Right cardiac atrium (tissue), 5 donors: ENCODE results near the gene CDH22. TPM values are rescaled to one million over a fixed set of nuclear protein-coding genes. Genes with fewer than 3 reads are reported as not detected.

Experiments used
- ATAC-seq, 2 donors: fragments of 200-7000 bp; cut with Tn5 transposase; one replicate each; pipeline versions ENCODE4 v1.8.0 to v1.9.1; 2020; ENCODE audit warnings: moderate library complexity in 2 of 2, mild to moderate bottlenecking in 1 of 2
- DNase-seq, 3 donors: peaks; one replicate each; pipeline ENCODE4 v3.0.0-alpha.2; 2020
- H3K27ac ChIP-seq: one replicate; pipeline ENCODE4 v1.5.1; 2013; ENCODE audit warnings: mild to moderate bottlenecking, low read length, control low read depth, moderate library complexity
- H3K27me3 ChIP-seq: one replicate; pipeline ENCODE4 v1.6.1; 2013; ENCODE audit not compliant: control insufficient read depth, insufficient read depth
- H3K4me1 ChIP-seq: one replicate; pipeline ENCODE4 v1.6.1; 2013; ENCODE audit warnings: low read length; ENCODE audit not compliant: control insufficient read depth, insufficient read depth
- H3K4me3 ChIP-seq: one replicate; pipeline ENCODE4 v1.5.1; 2013; ENCODE audit warnings: low read length, control low read depth
- H3K9me3 ChIP-seq: one replicate; pipeline ENCODE4 v1.6.1; 2013; ENCODE audit warnings: low read length; ENCODE audit not compliant: control insufficient read depth
- WGBS: extraction: QIAGEN DNeasy Blood & Tissue Kit; methylation state at CpG from one replicate; pipeline ENCODE4 v1.1.7; 2013; 5-methylcytosine and 5-hydroxymethylcytosine counted together
- intact Hi-C, 4 donors: fragments of 100-400 bp; cut with DNase I; formaldehyde crosslinking; loops; one replicate each; pipeline versions ENCODE4 v1.11.0 to v1.14.0; 2022 to 2023
- polyA plus RNA-seq: library from polyadenylated mRNA; stranded (reverse); fragments of 200-250 nt; gene quantifications from one replicate; pipeline ENCODE4 v1.2.3, GENCODE V29; 2013
- total RNA-seq, 4 donors: library from RNA; stranded (reverse); fragmentation: NEBNext Ultra II Directional; extraction: Animal tissue kit (Norgen Biotek cat#: 25700); gene quantifications; one replicate each; pipeline ENCODE4 v1.2.1, GENCODE V29; 2021
- donor health status: healthy with polysubstance abuse.
- donor health status: DM: no; HTN: yes; CAD: no.
- donor health status: DM: no; HTN: no; CAD: no.
- donor health status: DM: no; HTN: yes; CAD: no; lungs with severe emphysema.
- donor health status: DM: yes; HTN: yes; CAD: no.

The CDH22 gene
- total and polyA plus RNA-seq, 5 donors: 1.6 to 7.0 (median 4.0) TPM

DNA sequence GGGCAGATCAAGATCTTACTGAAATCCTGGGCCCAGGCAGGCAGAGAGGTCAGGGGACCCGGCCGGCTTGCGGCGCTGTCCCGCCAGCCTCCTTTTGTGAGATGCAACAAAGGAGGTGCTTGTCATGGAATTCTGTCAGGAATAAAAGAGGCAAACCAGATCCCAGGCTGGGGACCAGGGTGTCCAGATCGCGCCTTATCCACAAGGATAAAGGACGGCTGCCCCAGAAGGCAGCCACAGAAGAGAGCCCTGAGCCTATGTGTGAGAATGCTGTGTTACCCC lies 42.6 kb upstream of the CDH22 start:
- Histone ChIP-seq H3K4me1 (peaks cover 2% of the 10 kb centered on the region), H3K4me3 (no peak overlapping the region), H3K27me3 (no peaks in the 10 kb centered on the region), H3K27ac (no peak overlapping the region), H3K9me3 (no peaks in the 10 kb centered on the region)
- intact Hi-C loops: no loop called here
- 87% methylated on average over 8 of the region's 8 CpGs for WGBS
- DNase-seq (no peak), ATAC-seq (no peak)

DNA sequence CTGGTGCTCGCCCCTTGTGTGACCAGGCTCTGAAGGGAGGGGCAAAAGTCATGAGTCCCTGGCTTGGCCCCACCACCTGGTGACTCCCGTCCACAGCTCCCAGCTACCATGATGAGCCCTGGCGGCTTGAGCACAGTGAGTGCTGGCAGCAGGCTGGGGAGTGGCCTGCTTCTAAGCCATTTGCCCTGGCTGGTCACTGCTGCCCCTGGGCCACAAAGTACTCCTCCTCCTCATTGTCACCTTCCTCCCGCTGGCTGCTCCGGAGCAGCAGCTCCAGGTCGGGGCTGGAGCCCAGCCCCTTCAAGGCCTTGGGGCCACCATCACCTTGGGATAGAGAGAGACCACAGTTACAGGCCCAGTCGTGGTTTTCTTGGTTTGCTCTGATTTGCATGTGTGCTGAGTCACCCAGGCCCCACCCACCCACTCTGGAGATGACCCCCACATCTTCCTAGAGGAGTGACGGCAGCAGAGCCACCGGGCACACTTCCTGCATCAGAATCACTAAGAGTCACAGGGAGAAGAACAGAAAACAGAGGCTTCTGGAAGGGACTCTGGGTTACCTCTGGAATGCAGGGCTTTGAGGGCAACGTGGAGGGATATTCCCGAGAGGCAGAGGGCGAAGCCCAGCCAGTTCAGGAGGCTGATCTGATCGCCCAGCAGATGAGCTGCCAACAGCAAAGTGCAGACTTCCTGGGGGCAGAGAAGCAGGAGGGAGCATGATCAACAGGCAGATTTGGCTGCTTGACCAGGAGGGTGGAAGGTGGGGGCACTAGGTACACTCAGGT lies 42.1 kb upstream of the CDH22 start:
- peaks cover 2% of the 10 kb centered on the region for H3K4me1 ChIP-seq
- DNase-seq: peak in 1 of 3 donors; percentile 48
- no peak overlapping the region for H3K27ac ChIP-seq
- H3K4me3 ChIP-seq: no peak overlapping the region
- intact Hi-C loops: no loop called here
- no peaks in the 10 kb centered on the region for H3K27me3 ChIP-seq
- ATAC-seq: no peak
- H3K9me3 ChIP-seq: no peaks in the 10 kb centered on the region
- 63% methylated on average over 13 of the region's 13 CpGs for WGBS

DNA sequence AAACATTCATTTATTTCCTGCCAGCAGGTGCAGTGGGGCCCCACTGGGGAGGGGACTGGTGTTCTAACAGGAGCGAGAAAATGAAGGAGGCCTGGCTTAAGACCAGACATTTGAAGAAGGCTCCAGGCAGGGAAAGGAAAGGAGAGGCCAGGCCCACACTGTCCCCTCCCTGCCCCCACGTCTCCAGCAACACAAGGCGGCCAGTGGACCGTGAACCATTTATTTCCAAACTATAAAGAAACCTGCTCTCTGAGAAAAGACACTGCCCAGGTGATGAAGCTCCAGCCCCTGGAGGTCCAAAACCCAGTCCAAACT lies 41.4 kb upstream of the CDH22 start:
- no peak for ATAC-seq
- Histone ChIP-seq H3K9me3 (no peaks in the 10 kb centered on the region), H3K27ac (no peak overlapping the region), H3K27me3 (no peaks in the 10 kb centered on the region), H3K4me3 (no peak overlapping the region), H3K4me1 (peaks cover 2% of the 10 kb centered on the region)
- WGBS: 82% methylated on average over 4 of the region's 4 CpGs
- peak in 1 of 3 donors; percentile 26 for DNase-seq
- intact Hi-C loops: loop anchor here in 3 of 4 donors (2.0 to 10.0 kb wide), 4 partner anchors 41 to 325 kb away; partner anchors contain the start of genes CDH22 (in 1 of the 3) and SLC12A5 (in 1 of the 3)

DNA sequence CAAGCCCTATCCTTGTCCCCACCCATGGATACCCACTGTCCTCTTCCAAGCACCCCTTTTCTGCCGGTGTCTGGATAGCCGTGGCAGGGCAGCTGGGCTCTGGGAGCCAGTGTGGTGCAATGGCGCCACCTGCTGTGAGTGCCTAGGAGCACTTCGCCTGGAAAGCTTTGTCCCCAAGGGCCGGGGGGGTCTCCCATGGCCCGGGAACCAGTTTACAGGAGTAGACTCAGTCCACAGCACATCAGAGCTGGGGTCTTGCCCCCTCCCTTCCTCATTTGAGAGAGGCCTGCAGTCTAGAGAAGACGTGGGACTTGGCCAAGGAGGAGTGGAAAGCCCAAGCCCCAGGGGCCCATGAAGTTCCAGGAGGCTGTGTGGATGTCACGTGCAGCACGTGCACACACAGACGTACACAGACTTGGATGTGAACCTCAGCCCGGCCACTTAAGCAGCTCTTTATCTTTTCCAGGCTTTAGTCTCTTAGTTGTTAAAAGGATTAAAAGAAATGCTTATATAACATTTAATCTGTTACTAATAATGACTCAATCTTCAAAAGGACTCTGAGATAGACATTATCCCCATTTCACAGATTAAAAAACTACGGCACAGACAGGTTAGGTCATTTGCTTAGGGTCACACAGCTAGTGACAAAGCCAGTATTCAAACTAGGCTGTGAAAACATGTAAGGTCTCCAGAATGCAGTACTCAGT lies 40.9 kb upstream of the CDH22 start:
- H3K4me1 ChIP-seq: peaks cover 2% of the 10 kb centered on the region
- intact Hi-C loops: loop anchor here in 3 of 4 donors (2.0 to 10.0 kb wide), 4 partner anchors 40 to 324 kb away; partner anchors contain the start of genes CDH22 (in 1 of the 3) and SLC12A5 (in 1 of the 3)
- H3K27ac ChIP-seq: no peak overlapping the region
- no peaks in the 10 kb centered on the region for H3K27me3 ChIP-seq
- H3K4me3 ChIP-seq: no peak overlapping the region
- WGBS: 35% methylated on average over 12 of the region's 12 CpGs
- ATAC-seq (peak; percentile 71 to 78), DNase-seq (peak; percentile 63 to 86 (median 86))
- no peaks in the 10 kb centered on the region for H3K9me3 ChIP-seq

DNA sequence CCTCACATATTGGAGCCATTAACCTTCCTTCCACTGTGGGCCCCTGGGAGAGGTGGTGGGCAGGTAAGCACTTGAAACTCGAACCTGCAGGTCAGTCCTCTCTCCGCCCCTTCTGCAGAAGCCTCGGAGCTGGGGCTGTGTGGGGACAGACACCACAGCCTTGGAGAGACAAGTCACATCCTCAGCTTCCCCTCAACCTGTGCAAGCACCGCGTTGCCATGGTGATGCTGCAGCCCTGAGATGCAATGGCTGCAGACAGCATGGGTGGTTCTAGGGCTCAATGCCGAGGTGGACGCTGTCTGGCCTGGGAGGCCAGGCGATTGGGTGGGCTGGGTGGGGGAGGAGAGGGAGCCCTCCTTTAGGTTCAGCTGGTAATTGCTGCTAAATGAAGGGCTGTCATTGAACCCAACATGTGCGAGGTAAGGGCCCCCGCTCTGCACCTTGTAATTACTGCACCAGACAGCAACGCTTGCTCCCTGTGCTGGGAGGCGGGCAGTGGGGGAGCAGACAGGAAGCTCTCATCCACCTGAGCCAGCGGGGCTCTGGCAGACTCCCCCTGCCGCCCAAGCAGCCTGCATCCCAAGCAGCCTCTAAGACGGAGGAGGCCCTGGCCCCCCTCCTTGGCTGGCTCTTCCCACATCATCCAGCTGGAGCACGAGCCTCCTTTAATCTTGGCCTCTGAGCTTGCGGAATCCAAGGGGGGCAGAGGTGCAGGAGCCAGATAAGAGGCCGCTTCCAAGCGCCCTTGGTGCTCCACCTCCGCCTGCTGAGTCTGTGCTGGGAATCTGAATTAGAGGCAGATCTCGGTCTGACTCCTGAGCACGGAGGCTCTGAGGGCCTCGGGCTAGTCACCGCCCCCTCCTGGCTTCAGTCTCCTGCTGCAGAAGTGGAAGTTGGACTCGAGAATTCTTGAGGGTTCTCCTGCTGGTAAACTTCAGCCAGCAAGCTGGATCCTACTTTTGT lies 39.8 kb upstream of the CDH22 start:
- 48% methylated on average over 25 of the region's 25 CpGs for WGBS
- Histone ChIP-seq H3K4me1 (peaks cover 2% of the 10 kb centered on the region), H3K9me3 (no peaks in the 10 kb centered on the region), H3K4me3 (no peak overlapping the region), H3K27me3 (no peaks in the 10 kb centered on the region), H3K27ac (no peak overlapping the region)
- intact Hi-C loops: loop anchor here in 3 of 4 donors (2.0 to 10.0 kb wide), 4 partner anchors 39 to 323 kb away; partner anchors contain the start of genes CDH22 (in 1 of the 3) and SLC12A5 (in 1 of the 3)
- ATAC-seq (peak; percentile 49 to 54), DNase-seq (peak; percentile 54 to 84 (median 79))

DNA sequence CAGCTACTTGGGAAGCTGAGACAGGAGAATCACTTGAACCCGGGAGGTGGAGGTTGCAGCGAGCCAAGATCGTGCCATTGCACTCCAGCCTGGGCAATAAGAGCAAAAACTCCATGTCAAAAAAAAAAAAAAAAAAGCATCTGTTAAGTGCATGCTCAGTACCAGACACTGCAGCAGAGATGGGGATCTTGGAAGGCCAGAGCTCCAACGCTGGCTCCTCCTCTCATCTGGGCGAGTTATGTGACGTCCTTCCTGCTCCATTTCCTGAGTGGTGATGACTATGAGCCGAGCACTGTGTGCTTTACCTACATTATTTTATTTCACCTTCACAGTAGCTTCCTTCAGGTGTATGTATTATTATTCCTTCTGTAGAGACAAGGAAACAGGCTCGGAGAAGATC lies 38.5 kb upstream of the CDH22 start:
- WGBS: 78% methylated on average over 8 of the region's 8 CpGs
- Histone ChIP-seq H3K9me3 (no peaks in the 10 kb centered on the region), H3K4me1 (peaks cover 4% of the 10 kb centered on the region), H3K27me3 (no peaks in the 10 kb centered on the region), H3K27ac (no peak overlapping the region), H3K4me3 (no peak overlapping the region)
- intact Hi-C loops: loop anchor here in 2 of 4 donors (5.0 to 10.0 kb wide), 2 partner anchors 214 to 322 kb away; partner anchors contain the start of gene SLC12A5 (in 1 of the 2)
- DNase-seq: peak in 1 of 3 donors; percentile 3
- no peak for ATAC-seq

DNA sequence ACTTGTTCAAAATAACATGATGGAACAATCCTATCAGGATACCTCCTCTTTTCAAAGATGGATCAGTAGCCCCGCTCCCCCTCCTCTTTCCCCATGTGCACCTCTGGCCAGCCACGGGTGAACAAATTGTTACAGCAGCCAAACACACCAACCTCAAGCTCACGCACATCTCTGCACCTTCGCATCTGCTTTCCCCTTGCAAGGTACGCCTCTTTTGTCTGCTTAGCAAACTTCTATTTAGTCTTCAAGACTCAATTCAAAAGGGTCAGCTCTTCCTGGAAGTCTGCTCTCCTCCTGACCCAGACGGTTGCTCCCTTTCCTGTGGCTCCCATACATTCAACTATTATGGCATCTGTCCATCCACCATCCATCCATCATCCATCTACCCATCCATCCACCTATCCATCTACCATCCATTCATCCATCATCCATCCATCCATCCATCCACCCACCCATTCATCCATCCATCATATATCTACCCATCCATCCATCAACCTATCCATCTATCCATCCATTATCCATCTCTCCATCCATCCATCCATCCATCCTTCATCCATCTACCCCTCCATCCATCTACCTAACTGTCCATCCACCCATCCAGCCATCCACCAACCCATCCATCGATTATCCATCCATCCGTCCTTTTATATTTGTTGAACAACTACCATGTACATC lies 36.3 kb upstream of the CDH22 start:
- no peak overlapping the region for H3K4me3 ChIP-seq
- H3K27ac ChIP-seq: no peak overlapping the region
- no peak for ATAC-seq
- intact Hi-C loops: loop anchor here in 3 of 4 donors (5.0 to 10.0 kb wide), 2 partner anchors 212 to 320 kb away; partner anchors contain the start of gene SLC12A5 (in 1 of the 3)
- DNase-seq: no peak
- H3K27me3 ChIP-seq: no peaks in the 10 kb centered on the region
- WGBS: 71% methylated on average over 8 of the region's 8 CpGs
- peaks cover 4% of the 10 kb centered on the region for H3K4me1 ChIP-seq
- no peaks in the 10 kb centered on the region for H3K9me3 ChIP-seq

DNA sequence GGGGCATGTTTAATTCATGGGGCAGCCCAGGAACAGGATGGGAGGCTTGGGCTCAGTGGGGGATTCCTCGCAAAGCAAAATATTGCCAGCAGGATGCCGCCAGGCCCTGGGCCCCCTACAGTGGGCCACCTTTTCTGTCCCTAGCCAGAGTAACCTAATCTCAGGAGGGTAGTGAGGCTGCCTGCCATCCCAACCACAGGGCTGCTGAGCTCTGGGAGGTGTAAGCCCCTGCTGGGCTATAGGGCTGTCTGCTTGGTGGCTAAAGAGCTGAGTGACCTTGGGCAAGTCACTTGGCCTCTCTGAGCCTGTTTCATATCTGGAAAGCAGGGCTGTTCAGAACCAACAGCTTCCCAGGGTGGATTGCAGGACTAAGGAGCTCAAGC lies 35.7 kb upstream of the CDH22 start:
- 41% methylated on average over 2 of the region's 2 CpGs for whole genome bisulfite sequencing

DNA sequence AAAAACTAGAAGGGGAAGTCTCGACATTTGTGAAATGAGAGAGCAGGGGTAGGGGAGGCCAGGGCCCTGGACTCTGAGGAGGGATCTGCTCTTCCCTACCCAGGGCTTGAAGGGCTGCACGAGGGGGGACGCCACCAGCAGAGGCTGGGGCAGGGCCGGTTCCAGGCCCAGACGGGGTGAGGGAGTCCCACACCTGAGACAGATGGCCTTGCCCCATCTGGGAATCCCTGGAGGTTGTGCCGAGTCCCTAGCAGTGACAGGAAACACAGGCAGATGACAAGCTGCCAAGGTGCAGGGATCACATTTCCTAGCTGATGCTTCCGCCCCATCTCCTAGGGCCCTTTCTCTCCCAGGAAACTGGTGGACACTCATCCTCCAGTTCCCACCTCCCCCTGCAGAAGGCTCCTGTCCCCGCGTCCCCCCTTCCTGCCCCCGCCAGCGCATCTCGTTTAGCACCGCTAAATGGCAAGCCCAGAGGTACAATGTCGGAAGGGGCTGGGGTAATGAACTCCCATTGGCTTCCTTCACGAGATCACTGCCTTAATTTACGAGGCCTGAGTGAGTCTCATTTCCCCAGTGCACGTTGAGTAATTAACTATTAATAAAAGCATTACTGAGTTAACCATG lies 35.2 kb upstream of the CDH22 start:
- no peak overlapping the region for H3K27ac ChIP-seq
- H3K4me3 ChIP-seq: no peak overlapping the region
- 6% methylated on average over 17 of the region's 17 CpGs for WGBS
- peak in 1 of 3 donors; percentile 11 for DNase-seq
- no peaks in the 10 kb centered on the region for H3K9me3 ChIP-seq
- peaks cover 4% of the 10 kb centered on the region for H3K4me1 ChIP-seq
- no peaks in the 10 kb centered on the region for H3K27me3 ChIP-seq
- intact Hi-C loops: loop anchor here in 2 of 4 donors (5.0 to 10.0 kb wide), 2 partner anchors 211 to 319 kb away; partner anchors contain the start of gene SLC12A5 (in 1 of the 2)
- ATAC-seq: peak; percentile 23 to 29

More for the DNA sequence above, 35.7 kb upstream of the CDH22 start:
- peak in 1 of 3 donors; percentile 4 for DNase-seq
- Histone ChIP-seq H3K27ac (no peak overlapping the region), H3K9me3 (no peaks in the 10 kb centered on the region), H3K4me1 (peaks cover 4% of the 10 kb centered on the region), H3K4me3 (no peak overlapping the region), H3K27me3 (no peaks in the 10 kb centered on the region)
- intact Hi-C loops: loop anchor here in 2 of 4 donors (5.0 to 10.0 kb wide), 2 partner anchors 212 to 319 kb away; partner anchors contain the start of gene SLC12A5 (in 1 of the 2)
- no peak for ATAC-seq
